Endothelial cell (in vitro differentiated cells): ENCODE results near the gene SH3PXD2A. TPM values are rescaled to one million over a fixed set of nuclear protein-coding genes. Genes with fewer than 3 reads are reported as not detected.

Experiments used
- DNase-seq: peaks from one replicate; pipeline ENCODE4 v3.0.0; 2021; ENCODE audit warnings: low spot score
- H3K27ac Mint-ChIP-seq: one replicate; pipeline ENCODE4 v1.8.0; 2021; ENCODE audit warnings: mixed read lengths, inconsistent platforms; ENCODE audit not compliant: unreplicated experiment
- H3K27me3 Mint-ChIP-seq: one replicate; pipeline ENCODE4 v1.8.0; 2021; ENCODE audit warnings: mild to moderate bottlenecking, moderate library complexity, mixed read lengths, inconsistent platforms; ENCODE audit not compliant: unreplicated experiment
- H3K36me3 Mint-ChIP-seq: one replicate; pipeline ENCODE4 v1.8.0; 2021; ENCODE audit warnings: mild to moderate bottlenecking, low read depth, mixed read lengths, inconsistent platforms; ENCODE audit not compliant: unreplicated experiment
- H3K4me1 Mint-ChIP-seq: one replicate; pipeline ENCODE4 v1.8.0; 2021; ENCODE audit warnings: mild to moderate bottlenecking, mixed read lengths, inconsistent platforms; ENCODE audit not compliant: unreplicated experiment
- H3K4me3 Mint-ChIP-seq: one replicate; pipeline ENCODE4 v1.8.0; 2021; ENCODE audit warnings: mild to moderate bottlenecking, mixed read lengths, inconsistent platforms; ENCODE audit not compliant: unreplicated experiment
- H3K9me3 Mint-ChIP-seq: one replicate; pipeline ENCODE4 v1.8.0; 2021; ENCODE audit warnings: mixed read lengths, inconsistent platforms; ENCODE audit not compliant: unreplicated experiment
- total RNA-seq: library from RNA; stranded (reverse); fragmentation: NEBNext Ultra II Directional; extraction: Animal tissue kit (Norgen Biotek cat#: 25700); gene quantifications from one replicate; pipeline ENCODE4 v1.2.1, GENCODE V29; 2021; ENCODE audit not compliant: unreplicated experiment
- TF ChIP-seq, protein P1 (sequence below): fragments of 200-600 bp; sonication (generic); IDR thresholded peaks from one replicate; pipeline ENCODE4 v1.5.0; 2021; ENCODE audit warnings: antibody characterized with exemption; ENCODE audit not compliant: unreplicated experiment

Gene SH3PXD2A
- total RNA-seq, 1 donor from 2014 or later, result 59.9 TPM

DNA sequence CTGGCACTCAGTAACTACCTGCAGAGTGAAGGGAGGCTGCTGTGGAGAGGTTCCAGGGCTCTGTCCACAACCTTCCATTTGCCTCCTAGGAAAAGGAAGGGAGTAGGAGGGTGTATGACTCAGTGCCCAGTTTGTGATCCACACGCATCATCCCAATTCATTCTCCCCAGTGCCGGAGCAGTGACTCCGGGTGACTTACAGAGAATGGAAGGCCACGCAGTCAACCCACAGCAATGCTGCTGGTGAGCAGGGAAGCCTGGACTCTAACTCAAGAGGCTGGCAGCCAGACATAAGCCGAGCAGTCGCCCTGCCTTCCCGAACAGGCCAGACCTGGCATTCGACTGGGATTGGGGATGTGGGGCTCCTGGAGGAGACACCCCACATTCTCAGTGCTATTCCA, 139.9 kb downstream of the SH3PXD2A start:
- Mint-ChIP-seq H3K9me3 (no peaks in the 10 kb centered on the region), H3K4me1 (peaks cover 11% of the 10 kb centered on the region), H3K36me3 (peaks cover 16% of the 10 kb centered on the region), H3K27ac (no peak overlapping the region), H3K27me3 (peaks cover 7% of the 10 kb centered on the region), H3K4me3 (no peak overlapping the region)
- TF ChIP-seq, protein P1, sequence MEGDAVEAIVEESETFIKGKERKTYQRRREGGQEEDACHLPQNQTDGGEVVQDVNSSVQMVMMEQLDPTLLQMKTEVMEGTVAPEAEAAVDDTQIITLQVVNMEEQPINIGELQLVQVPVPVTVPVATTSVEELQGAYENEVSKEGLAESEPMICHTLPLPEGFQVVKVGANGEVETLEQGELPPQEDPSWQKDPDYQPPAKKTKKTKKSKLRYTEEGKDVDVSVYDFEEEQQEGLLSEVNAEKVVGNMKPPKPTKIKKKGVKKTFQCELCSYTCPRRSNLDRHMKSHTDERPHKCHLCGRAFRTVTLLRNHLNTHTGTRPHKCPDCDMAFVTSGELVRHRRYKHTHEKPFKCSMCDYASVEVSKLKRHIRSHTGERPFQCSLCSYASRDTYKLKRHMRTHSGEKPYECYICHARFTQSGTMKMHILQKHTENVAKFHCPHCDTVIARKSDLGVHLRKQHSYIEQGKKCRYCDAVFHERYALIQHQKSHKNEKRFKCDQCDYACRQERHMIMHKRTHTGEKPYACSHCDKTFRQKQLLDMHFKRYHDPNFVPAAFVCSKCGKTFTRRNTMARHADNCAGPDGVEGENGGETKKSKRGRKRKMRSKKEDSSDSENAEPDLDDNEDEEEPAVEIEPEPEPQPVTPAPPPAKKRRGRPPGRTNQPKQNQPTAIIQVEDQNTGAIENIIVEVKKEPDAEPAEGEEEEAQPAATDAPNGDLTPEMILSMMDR, result no peak
- DNase-seq, result no peak

DNA sequence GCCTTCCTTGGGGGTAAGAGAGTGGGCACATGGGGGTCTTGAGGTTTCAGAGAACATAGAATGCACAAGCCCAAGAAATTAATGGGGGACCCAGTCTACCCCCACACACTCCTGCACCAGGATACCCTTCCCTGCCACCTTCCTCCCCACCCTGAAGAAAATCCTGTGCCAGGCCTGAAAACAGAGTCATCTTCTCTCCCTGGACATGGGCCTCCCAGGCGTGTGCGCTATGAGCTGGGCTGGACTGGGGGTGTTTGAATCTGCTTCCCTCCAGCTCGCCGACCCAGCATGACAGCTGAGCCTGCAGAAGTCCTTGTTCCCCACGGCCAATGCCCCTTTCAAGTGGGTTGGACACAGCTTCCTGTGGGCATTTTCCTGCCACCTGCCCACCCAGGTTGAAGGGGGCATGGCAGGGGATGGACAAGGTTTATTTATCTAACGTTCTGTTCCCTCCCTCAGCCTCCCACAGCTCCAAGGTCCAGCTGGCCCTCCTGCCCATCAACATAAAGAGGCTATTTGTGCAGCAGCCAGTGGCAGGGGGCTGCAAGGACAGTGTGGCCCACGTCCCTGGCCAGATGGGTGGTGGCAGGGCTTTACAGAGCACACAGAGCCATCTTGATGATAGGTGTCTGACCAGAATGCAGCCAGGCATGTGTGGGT, 141.0 kb downstream of the SH3PXD2A start:
- no peak overlapping the region for H3K27ac Mint-ChIP-seq
- H3K4me3 Mint-ChIP-seq, result no peak overlapping the region
- DNase-seq, result no peak
- peaks cover 10% of the 10 kb centered on the region for H3K27me3 Mint-ChIP-seq
- TF ChIP-seq, protein P1, result no peak
- peaks cover 19% of the 10 kb centered on the region for H3K36me3 Mint-ChIP-seq
- H3K9me3 Mint-ChIP-seq, result no peaks in the 10 kb centered on the region
- H3K4me1 Mint-ChIP-seq, result peaks cover 11% of the 10 kb centered on the region

DNA sequence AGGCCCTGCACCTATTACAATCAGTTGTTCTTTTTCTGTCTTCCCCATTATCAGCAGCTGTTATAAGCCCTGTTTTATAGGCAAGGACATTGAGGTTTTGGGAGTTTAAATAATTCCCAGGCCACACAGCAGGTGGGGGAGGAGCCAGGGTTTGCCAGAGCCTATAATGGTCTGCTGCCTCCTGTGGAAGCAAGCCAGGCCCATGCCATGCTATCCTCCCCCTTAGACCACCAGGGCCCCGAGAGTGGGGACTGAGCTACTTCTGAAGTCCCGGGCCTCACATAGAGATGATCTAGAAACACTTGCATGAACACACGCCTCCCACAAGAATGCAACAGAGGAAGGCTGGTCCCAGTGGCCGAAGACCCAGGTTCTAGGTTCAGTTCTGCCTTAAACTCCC, 141.7 kb downstream of the SH3PXD2A start:
- Mint-ChIP-seq H3K27me3 (peaks cover 11% of the 10 kb centered on the region), H3K9me3 (no peaks in the 10 kb centered on the region), H3K27ac (no peak overlapping the region), H3K4me1 (peaks cover 11% of the 10 kb centered on the region), H3K4me3 (no peak overlapping the region), H3K36me3 (peaks cover 19% of the 10 kb centered on the region)
- TF ChIP-seq, protein P1, result no peak
- DNase-seq, result no peak

DNA sequence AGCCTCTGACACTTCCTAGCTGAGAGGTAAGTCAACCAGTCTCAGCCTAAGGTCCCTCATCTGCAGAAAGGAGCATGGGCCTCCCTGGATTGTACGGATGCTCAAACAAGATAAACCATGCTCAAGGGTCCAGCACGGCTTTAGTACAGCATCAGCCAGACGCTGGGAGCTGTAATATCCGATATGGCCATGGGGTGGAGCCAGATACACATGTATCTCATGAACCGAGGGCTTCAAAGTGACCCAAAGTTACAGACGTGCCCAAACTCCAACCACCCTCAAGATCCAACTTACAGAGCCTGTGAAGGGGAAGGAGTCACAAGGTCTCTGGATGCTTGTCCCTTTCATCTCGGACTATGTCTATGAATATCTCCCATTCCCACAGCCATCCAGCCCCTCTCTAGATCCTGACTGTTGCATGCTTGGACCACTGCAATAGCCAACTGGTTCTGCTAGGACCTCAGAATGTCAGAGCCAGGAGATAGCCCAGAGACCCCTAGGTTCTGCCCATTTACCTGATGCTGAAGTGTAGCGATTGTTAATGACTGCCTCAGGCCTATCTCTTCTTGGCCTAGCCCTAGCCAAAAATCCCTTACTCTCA, 142.4 kb downstream of the SH3PXD2A start:
- peaks cover 11% of the 10 kb centered on the region for H3K4me1 Mint-ChIP-seq
- peak; percentile 85 for DNase-seq
- H3K36me3 Mint-ChIP-seq, result peaks cover 18% of the 10 kb centered on the region
- H3K27ac Mint-ChIP-seq, result no peak overlapping the region
- no peak overlapping the region for H3K4me3 Mint-ChIP-seq
- H3K9me3 Mint-ChIP-seq, result no peaks in the 10 kb centered on the region
- TF ChIP-seq, protein P1, result peak; percentile 86
- H3K27me3 Mint-ChIP-seq, result peaks cover 11% of the 10 kb centered on the region

DNA sequence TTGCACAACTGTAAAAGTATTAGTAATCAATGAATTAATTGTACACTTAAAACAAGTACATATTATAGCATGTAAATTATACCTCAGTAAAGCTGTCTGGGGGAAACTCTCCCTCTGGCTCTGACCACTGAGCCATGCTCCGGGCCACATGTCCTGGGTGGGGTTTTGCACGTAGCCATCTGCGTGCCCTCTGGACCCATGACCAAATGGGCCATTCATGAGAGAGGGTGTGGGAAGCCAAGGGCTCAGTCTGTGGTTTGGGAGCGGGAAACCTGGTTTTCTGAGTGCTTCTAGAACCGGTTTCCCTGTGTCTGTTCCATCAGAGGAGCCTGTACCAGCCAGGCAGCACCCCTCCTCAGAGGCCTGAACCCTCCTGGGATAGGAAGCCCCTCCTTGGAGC, 143.2 kb downstream of the SH3PXD2A start:
- DNase-seq, result no peak
- Mint-ChIP-seq H3K27me3 (peaks cover 8% of the 10 kb centered on the region), H3K4me3 (no peak overlapping the region), H3K9me3 (no peaks in the 10 kb centered on the region), H3K27ac (no peak overlapping the region), H3K4me1 (peaks cover 6% of the 10 kb centered on the region), H3K36me3 (peaks cover 17% of the 10 kb centered on the region)
- TF ChIP-seq, protein P1, result no peak
